GM21825 (cell line): ENCODE results near the gene ADCY3.
"Not testable (repeated sequence)": the region's sequence is repeated elsewhere in the genome, so short reads cannot be mapped to it uniquely, and the experiment has no call there.

Source experiments
- ATAC-seq: cut with Tn5 transposase; IDR thresholded peaks from one replicate; pipeline ENCODE4 v1.9.1; 2021; ENCODE audit warnings: mild to moderate bottlenecking, moderate library complexity; ENCODE audit not compliant: unreplicated experiment

The ADCY3 gene

GRCh38 chr2:24853046-24853445 is 67.0 kb downstream of the ADCY3 start:
- ATAC-seq, result no peak

- no peak for ATAC-seq
Measured at GRCh38 chr2:24852431-24853020, 67.5 kb downstream of the ADCY3 start.

- ATAC-seq, result no peak
Measured at GRCh38 chr2:24852026-24852425, 68.0 kb downstream of the ADCY3 start.

GRCh38 chr2:24850944-24851343 is 69.1 kb downstream of the ADCY3 start:
- no peak for ATAC-seq

DNA sequence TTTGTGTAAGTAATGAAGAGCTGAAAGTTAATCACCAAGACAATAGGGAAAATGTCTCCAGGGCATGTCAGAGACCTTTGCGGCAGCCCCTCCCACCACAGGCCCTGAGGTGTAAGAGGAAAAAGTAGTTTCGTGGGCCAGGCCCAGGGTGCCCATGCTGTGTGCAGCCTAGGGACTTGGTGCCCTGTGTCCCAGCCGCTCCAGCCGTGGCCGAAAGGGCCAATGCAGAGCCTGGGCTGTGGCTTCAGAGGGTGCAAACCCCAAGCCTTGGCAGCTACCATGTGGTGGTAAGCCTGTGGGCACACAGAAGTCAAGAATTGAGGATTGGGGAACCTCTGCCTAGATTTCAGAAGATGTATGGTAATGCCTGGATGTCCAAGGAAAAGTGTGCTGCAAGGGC is 74.3 kb downstream of the ADCY3 start:
- ATAC-seq, result no peak

DNA sequence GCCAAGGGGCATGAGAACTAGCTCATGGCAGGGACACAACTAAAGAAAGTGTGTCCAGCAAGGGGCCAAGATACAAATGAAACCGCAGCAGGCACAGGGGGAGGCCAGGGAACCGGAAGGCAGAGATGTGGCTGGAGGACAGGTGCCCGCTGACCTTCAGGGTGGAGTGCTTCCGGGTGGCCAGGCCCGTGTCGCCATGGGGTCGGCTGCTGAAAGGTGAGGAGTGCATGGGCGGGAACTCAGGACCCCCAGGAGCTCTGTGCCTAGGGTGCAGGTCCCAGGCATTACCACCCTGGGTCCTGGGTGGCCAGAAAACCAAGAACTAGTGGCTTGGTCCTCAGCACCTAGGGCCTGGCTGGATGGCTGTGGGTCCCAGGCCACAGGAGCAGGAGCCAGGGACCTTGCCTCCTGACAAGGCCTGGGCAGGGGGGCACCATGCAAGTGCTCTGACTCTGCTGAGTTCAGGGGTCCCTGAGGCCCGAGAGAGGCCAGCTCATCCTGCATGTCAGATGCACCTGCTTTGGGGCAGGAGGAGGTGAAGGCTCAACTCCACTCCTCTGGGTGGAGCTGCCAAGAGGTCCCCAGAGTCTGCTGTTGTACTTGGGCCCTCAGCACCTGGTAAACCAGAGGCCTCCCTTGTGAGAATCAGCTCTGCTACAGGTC is 75.9 kb downstream of the ADCY3 start:
- no peak for ATAC-seq

- ATAC-seq, result no peak
Measured at GRCh38 chr2:24843330-24843860, 76.6 kb downstream of the ADCY3 start.

DNA sequence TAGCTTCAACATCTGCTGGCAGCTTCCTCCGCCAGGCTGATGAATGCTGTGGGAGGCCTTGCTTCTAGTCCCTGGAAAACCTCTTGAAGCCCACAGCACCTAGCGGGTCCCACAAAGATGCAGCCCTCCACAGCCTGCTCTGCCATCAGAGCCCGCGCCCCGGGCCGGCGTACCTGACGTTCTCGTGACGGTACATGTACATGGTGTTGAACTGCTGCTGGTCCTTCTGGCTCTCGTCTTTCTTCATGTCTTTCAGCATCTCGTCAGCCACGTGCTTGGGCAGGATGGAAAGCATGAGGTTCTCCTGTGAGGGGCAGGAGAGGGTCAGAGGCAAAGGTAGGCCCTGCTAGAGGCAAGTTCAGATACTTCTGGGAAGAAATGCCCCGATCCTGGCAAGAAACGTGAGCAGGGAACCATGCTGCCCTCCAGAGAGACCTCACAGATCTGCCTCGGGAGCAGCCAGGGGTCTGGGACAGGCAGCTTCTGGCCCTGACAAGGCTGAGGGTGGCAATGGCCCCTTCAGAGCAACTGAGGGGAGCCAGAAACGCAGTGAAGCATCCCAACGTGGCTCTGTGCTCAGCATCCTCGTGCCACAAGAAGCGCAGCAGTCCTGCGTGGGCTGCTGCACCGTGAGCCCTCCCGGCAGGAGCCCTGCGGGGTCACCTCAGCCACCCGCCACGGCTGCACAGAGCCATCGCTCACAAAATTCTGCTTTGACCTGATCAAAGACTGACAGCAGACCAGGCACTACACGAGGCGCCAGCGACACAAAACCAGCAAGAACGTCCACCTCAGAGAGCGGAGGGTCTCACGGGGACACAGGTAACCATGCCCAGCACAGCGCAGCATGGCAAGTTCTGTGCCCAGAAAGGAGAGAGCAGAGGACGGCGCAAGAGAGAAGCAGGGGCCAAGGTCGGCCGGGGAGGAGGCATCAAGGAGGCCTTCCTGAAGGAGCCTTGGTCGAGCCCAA is 77.7 kb downstream of the ADCY3 start:
- ATAC-seq, result no peak

- ATAC-seq, result no peak
Measured at GRCh38 chr2:24840962-24841945, 78.8 kb downstream of the ADCY3 start.

GRCh38 chr2:24840164-24840869 is 79.7 kb downstream of the ADCY3 start:
- no peak for ATAC-seq

GRCh38 chr2:24839729-24840128 is 80.3 kb downstream of the ADCY3 start:
- no peak for ATAC-seq

DNA sequence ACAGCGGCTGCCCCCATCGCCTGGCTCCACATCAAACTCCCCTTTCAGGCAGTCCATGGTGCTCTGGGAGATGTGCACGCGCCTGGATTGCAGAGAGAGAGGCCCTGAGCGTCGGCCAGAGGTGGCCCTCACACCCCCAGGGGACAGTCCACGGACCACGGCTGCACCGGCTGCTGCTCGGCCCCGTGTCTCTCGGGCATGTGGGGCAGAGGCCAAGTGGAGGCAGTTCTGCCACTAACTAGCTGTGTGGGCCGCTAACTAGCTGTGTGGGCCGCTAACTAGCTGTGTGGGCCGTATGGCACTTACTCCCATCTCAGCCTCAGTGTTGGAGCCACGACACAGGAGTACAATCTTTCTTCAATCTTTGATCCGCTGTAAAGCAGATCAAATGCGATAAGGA is 81.5 kb downstream of the ADCY3 start:
- ATAC-seq, result no peak

GRCh38 chr2:24837996-24838513 is 82.0 kb downstream of the ADCY3 start:
- ATAC-seq, result no peak

DNA sequence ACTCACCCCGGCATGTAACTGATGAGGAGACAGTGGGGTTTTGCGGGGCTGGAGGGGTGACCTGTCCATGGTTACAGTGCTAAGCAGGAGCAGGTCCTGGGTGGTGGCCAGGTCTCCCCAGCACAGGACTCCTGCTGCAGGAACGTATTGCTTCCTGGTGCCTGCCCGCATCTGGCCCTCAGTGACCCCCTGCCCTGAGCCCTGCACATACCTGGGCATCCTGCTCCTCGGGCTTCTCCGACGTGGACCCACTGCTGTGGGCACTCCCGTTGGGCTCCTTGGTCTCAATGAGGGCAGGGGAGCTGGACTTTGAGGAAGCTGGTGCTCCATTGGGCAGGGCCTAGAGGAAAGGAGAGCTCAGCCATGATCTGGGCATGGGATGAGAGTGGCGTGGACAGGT is 83.3 kb downstream of the ADCY3 start:
- ATAC-seq, result no peak

DNA sequence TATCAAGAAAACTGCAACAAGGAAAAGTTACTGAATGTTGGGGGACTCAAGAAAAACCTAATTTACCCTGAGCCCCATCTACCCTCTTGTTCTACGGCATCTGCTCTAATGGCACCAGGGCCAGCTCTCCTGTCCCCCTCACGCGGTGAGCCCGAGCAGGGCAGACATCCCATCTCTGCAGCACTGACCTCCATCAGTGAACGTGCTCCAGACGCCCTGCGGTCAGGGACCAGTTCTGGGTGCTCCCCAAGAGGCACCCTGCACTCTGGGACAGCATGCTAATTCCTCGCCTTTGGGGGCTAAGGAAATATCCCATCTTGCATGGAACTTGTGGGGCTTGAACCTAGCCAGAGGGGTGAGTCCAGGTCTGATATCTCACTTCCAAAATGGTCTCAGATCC is 83.8 kb downstream of the ADCY3 start:
- no peak for ATAC-seq

DNA sequence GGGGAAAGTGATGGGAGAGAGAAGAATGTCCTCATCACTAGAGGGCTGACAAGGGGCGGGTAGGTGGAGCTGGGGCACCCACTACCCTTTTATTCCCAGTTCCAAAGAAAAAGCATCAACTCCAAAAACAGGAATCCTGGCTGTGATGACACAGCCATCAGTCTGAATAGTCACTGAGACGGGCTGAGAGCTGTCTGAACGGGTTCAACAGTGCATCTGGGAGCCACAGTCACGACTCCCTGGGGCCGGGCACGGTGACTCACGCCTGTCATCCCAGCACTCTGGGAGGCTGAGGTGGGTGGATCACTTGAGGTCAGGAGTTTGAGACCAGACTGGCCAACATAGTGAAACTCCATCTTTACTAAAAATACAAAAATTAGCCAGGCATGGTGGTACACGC is 84.6 kb downstream of the ADCY3 start:
- not testable (repeated sequence) for ATAC-seq

GRCh38 chr2:24834733-24835395 is 85.2 kb downstream of the ADCY3 start:
- ATAC-seq, result no peak

GRCh38 chr2:24833821-24834732 is 86.0 kb downstream of the ADCY3 start:
- ATAC-seq, result no peak
